GM23338 (cell line): ENCODE results near the gene METTL18. TPM values are rescaled to one million over a fixed set of nuclear protein-coding genes. Genes with fewer than 3 reads are reported as not detected.

Experiments used
- ATAC-seq: fragments of 200-7000 bp; cut with Tn5 transposase; 3 replicates; pipeline ENCODE4 v1.9.1; 2020
- DNase-seq: peaks from one replicate; pipeline ENCODE4 v3.0.0-alpha.2; 2015; ENCODE audit warnings: low spot score
- H2AFZ ChIP-seq: fragments of 200-600 bp; sonication (generic); 2 replicates; pipeline ENCODE4 v1.8.0; 2016; ENCODE audit warnings: antibody characterized with exemption, mild to moderate bottlenecking, moderate library complexity
- H3F3A ChIP-seq: fragments of 200-600 bp; sonication (generic); replicated peaks from 2 replicates; pipeline ENCODE4 v1.8.0; 2017; ENCODE audit warnings: antibody characterized with exemption, mixed run types, low read depth
- H3K27ac ChIP-seq: fragments of 200-600 bp; sonication (generic); 2 replicates; pipeline ENCODE4 v1.6.1; 2016; ENCODE audit warnings: low read depth
- H3K27me3 ChIP-seq: fragments of 200-600 bp; sonication (generic); 2 replicates; pipeline ENCODE4 v1.8.0; 2016; ENCODE audit warnings: mild to moderate bottlenecking, mixed run types, moderate library complexity; ENCODE audit not compliant: insufficient read depth
- H3K36me3 ChIP-seq: fragments of 200-600 bp; sonication (generic); 2 replicates; pipeline ENCODE4 v1.8.0; 2016; ENCODE audit warnings: mild to moderate bottlenecking; ENCODE audit not compliant: insufficient read depth
- H3K4me1 ChIP-seq: fragments of 200-600 bp; sonication (generic); 2 replicates; pipeline ENCODE4 v1.8.0; 2016; ENCODE audit warnings: mild to moderate bottlenecking, moderate library complexity; ENCODE audit not compliant: insufficient read depth
- H3K4me2 ChIP-seq: fragments of 200-600 bp; sonication (generic); 2 replicates; pipeline ENCODE4 v1.7.1; 2017; ENCODE audit warnings: mixed run types
- H3K4me3 ChIP-seq: fragments of 200-600 bp; sonication (generic); 2 replicates; pipeline ENCODE4 v1.6.1; 2016; ENCODE audit warnings: mixed run types
- H3K79me2 ChIP-seq: fragments of 200-600 bp; sonication (generic); replicated peaks from 2 replicates; pipeline ENCODE4 v1.8.0; 2017; ENCODE audit warnings: mild to moderate bottlenecking; ENCODE audit not compliant: insufficient read depth
- H3K9me2 ChIP-seq: fragments of 200-600 bp; sonication (generic); 2 replicates; pipeline ENCODE4 v1.8.0; 2017; ENCODE audit not compliant: insufficient read depth
- H4K20me1 ChIP-seq: fragments of 200-600 bp; sonication (generic); replicated peaks from 2 replicates; pipeline ENCODE4 v1.8.0; 2017; ENCODE audit warnings: mild to moderate bottlenecking; ENCODE audit not compliant: insufficient read depth
- H3K27ac Mint-ChIP-seq: 2 replicates; pipeline ENCODE4 v1.8.0; 2020; ENCODE audit warnings: inconsistent platforms, mild to moderate bottlenecking, moderate library complexity, mixed read lengths
- H3K27me3 Mint-ChIP-seq: 3 replicates; pipeline ENCODE4 v1.8.0; 2022; ENCODE audit warnings: low read depth, mild to moderate bottlenecking, moderate library complexity, mixed read lengths, inconsistent platforms; ENCODE audit not compliant: insufficient read depth, poor library complexity
- H3K36me3 Mint-ChIP-seq: 3 replicates; pipeline ENCODE4 v1.8.0; 2021; ENCODE audit warnings: low read depth, mild to moderate bottlenecking, inconsistent platforms, moderate library complexity, mixed read lengths
- H3K4me1 Mint-ChIP-seq: 3 replicates; pipeline ENCODE4 v1.8.0; 2020; ENCODE audit warnings: mild to moderate bottlenecking, inconsistent platforms, mixed read lengths
- H3K4me3 Mint-ChIP-seq: 3 replicates; pipeline ENCODE4 v1.8.0; 2021; ENCODE audit warnings: moderate library complexity, mild to moderate bottlenecking, inconsistent platforms, mixed read lengths
- H3K9me3 Mint-ChIP-seq: 3 replicates; pipeline ENCODE4 v1.8.0; 2020; ENCODE audit warnings: moderate library complexity, mild to moderate bottlenecking, inconsistent platforms, mixed read lengths
- CREB1 ChIP-seq: fragments of 250-450 bp; sonication (Bioruptor Pico); IDR thresholded peaks from 2 replicates; pipeline ENCODE4 v1.5.0; 2020; ENCODE audit warnings: low read depth, mild to moderate bottlenecking, moderate library complexity
- EZH2 ChIP-seq: fragments of 200-600 bp; sonication (generic); IDR thresholded peaks from one replicate; pipeline ENCODE4 v1.8.0; 2017; ENCODE audit warnings: antibody characterized with exemption, mild to moderate bottlenecking, low read depth; ENCODE audit not compliant: unreplicated experiment
- EZH2phosphoT487 ChIP-seq: fragments of 200-600 bp; sonication (generic); IDR thresholded peaks from one replicate; pipeline ENCODE4 v1.8.1; 2018; ENCODE audit warnings: antibody characterized with exemption; ENCODE audit not compliant: unreplicated experiment
- JUNB ChIP-seq: IDR thresholded peaks from one replicate; pipeline ENCODE4 v1.6.1; 2016; ENCODE audit warnings: antibody characterized with exemption; ENCODE audit not compliant: unreplicated experiment
- NANOG ChIP-seq: IDR thresholded peaks from 2 replicates; pipeline ENCODE4 v1.6.1; 2016; ENCODE audit warnings: antibody characterized with exemption, borderline replicate concordance
- POLR2AphosphoS5 ChIP-seq: IDR thresholded peaks from 2 replicates; pipeline ENCODE4 v1.6.1; 2016; ENCODE audit warnings: antibody characterized with exemption, low read depth
- STAT1 ChIP-seq: IDR thresholded peaks from one replicate; pipeline ENCODE4 v1.6.1; 2016; ENCODE audit warnings: antibody characterized with exemption; ENCODE audit not compliant: unreplicated experiment
- ZNF114 ChIP-seq: fragments of 250-450 bp; sonication (Bioruptor Pico); IDR thresholded peaks from 2 replicates; pipeline ENCODE4 v1.5.0; 2020; ENCODE audit warnings: mild to moderate bottlenecking, moderate library complexity
- ZNF331 ChIP-seq: fragments of 250-450 bp; sonication (Bioruptor Pico); IDR thresholded peaks from 2 replicates; pipeline ENCODE4 v1.5.0; 2020; ENCODE audit warnings: low read depth, mild to moderate bottlenecking, moderate library complexity
- polyA plus RNA-seq: library from polyadenylated mRNA; unstranded; fragments of >200 nt; fragmentation: Nextera tagmentation; extraction: Ambion mirVana; gene quantifications from 2 replicates; pipeline ENCODE4 v1.2.1, GENCODE V29; 2016
- total RNA-seq: library from RNA; depleted of rRNA; stranded (reverse); fragments of >200 nt; shearing (Covaris generic); gene quantifications from 2 replicates; pipeline ENCODE4 v1.2.3, GENCODE V29; 2014
- TF ChIP-seq, protein P1 (sequence below): fragments of 250-450 bp; sonication (Bioruptor Pico); IDR thresholded peaks from 2 replicates; pipeline ENCODE4 v1.5.0; 2020; ENCODE audit warnings: mild to moderate bottlenecking, moderate library complexity
- TF ChIP-seq, protein P2 (sequence below): IDR thresholded peaks from one replicate; pipeline ENCODE4 v1.6.1; 2018; ENCODE audit warnings: antibody characterized with exemption; ENCODE audit not compliant: unreplicated experiment
- TF ChIP-seq, protein P3 (sequence below), 2 experiments: fragments of 200-600 bp in 1 of 2; sonication (generic) in 1 of 2; conservative IDR thresholded peaks; 2 replicates each; pipeline versions ENCODE4 v1.5.1 to v1.6.1; 2016 to 2017; ENCODE audit warnings: antibody characterized with exemption in 2 of 2, low read depth in 2 of 2, mild to moderate bottlenecking in 2 of 2, moderate library complexity in 1 of 2
- TF ChIP-seq, protein P4 (sequence below): IDR thresholded peaks from 2 replicates; pipeline ENCODE4 v1.6.1; 2016; ENCODE audit warnings: antibody characterized with exemption

Gene METTL18
- total and polyA plus RNA-seq, 2 experiments from 2014 or later, result 9.9 to 13.6 TPM

DNA sequence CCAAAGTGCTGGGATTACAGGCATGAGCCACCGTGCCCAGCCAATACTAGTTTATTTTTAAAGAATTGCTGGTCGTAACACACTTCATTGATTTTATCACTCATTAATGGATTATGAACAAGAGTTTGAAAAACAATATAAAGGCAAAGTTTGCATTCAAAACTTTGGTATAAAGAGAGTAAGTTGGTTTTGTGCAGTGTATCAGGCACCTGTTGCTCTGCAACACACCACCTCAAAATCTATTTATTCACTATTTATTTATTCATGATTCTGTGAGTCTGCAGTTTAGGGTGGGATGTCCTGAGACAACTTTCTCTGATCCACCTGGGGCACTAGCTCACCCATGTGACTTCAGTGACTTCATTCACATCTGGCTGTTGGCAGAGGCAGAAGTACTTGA lies 10.2 kb upstream of the METTL18 start:
- ATAC-seq, result no peak
- DNase-seq, result no peak
- Histone ChIP-seq H3K9me2 (no peaks in the 10 kb centered on the region), H4K20me1 (0 out of 2 replicates have a peak, but pooled peaks cover 6% of the 10 kb centered on the region), H2AFZ (no peak overlapping the region), H3F3A (no peaks in the 10 kb centered on the region), H3K4me3 (no peak overlapping the region), H3K27ac (no peak overlapping the region), H3K4me2 (no peak overlapping the region), H3K79me2 (no peaks in the 10 kb centered on the region; the same call in 1 of the 2 replicates), H3K27me3 (no peaks in the 10 kb centered on the region), H3K4me1 (no peaks in the 10 kb centered on the region), H3K36me3 (peaks cover 14% of the 10 kb centered on the region; the same call in 1 of the 2 replicates)
- Mint-ChIP-seq H3K4me3 (no peak overlapping the region), H3K4me1 (no peaks in the 10 kb centered on the region), H3K27me3 (no peaks in the 10 kb centered on the region), H3K27ac (no peak overlapping the region), H3K9me3 (no peaks in the 10 kb centered on the region), H3K36me3 (peaks cover 37% of the 10 kb centered on the region)
- TF ChIP-seq, protein P1, sequence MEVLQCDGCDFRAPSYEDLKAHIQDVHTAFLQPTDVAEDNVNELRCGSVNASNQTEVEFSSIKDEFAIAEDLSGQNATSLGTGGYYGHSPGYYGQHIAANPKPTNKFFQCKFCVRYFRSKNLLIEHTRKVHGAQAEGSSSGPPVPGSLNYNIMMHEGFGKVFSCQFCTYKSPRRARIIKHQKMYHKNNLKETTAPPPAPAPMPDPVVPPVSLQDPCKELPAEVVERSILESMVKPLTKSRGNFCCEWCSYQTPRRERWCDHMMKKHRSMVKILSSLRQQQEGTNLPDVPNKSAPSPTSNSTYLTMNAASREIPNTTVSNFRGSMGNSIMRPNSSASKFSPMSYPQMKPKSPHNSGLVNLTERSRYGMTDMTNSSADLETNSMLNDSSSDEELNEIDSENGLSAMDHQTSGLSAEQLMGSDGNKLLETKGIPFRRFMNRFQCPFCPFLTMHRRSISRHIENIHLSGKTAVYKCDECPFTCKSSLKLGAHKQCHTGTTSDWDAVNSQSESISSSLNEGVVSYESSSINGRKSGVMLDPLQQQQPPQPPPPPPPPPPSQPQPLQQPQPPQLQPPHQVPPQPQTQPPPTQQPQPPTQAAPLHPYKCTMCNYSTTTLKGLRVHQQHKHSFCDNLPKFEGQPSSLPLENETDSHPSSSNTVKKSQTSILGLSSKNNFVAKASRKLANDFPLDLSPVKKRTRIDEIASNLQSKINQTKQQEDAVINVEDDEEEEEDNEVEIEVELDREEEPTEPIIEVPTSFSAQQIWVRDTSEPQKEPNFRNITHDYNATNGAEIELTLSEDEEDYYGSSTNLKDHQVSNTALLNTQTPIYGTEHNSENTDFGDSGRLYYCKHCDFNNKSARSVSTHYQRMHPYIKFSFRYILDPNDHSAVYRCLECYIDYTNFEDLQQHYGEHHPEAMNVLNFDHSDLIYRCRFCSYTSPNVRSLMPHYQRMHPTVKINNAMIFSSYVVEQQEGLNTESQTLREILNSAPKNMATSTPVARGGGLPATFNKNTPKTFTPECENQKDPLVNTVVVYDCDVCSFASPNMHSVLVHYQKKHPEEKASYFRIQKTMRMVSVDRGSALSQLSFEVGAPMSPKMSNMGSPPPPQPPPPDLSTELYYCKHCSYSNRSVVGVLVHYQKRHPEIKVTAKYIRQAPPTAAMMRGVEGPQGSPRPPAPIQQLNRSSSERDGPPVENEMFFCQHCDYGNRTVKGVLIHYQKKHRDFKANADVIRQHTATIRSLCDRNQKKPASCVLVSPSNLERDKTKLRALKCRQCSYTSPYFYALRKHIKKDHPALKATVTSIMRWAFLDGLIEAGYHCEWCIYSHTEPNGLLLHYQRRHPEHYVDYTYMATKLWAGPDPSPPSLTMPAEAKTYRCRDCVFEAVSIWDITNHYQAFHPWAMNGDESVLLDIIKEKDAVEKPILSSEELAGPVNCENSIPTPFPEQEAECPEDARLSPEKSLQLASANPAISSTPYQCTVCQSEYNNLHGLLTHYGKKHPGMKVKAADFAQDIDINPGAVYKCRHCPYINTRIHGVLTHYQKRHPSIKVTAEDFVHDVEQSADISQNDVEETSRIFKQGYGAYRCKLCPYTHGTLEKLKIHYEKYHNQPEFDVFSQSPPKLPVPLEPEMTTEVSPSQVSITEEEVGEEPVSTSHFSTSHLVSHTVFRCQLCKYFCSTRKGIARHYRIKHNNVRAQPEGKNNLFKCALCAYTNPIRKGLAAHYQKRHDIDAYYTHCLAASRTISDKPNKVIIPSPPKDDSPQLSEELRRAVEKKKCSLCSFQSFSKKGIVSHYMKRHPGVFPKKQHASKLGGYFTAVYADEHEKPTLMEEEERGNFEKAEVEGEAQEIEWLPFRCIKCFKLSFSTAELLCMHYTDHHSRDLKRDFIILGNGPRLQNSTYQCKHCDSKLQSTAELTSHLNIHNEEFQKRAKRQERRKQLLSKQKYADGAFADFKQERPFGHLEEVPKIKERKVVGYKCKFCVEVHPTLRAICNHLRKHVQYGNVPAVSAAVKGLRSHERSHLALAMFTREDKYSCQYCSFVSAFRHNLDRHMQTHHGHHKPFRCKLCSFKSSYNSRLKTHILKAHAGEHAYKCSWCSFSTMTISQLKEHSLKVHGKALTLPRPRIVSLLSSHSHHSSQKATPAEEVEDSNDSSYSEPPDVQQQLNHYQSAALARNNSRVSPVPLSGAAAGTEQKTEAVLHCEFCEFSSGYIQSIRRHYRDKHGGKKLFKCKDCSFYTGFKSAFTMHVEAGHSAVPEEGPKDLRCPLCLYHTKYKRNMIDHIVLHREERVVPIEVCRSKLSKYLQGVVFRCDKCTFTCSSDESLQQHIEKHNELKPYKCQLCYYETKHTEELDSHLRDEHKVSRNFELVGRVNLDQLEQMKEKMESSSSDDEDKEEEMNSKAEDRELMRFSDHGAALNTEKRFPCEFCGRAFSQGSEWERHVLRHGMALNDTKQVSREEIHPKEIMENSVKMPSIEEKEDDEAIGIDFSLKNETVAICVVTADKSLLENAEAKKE (CRISPR knock-in tag), result no peak
- TF ChIP-seq EZH2phosphoT487 (no peak), EZH2 (no peak), JUNB (no peak), STAT1 (no peak), NANOG (no peak), ZNF114 (CRISPR knock-in tag) (no peak), POLR2AphosphoS5 (no peak), ZNF331 (no peak), CREB1 (CRISPR knock-in tag) (no peak)
- TF ChIP-seq, protein P2, sequence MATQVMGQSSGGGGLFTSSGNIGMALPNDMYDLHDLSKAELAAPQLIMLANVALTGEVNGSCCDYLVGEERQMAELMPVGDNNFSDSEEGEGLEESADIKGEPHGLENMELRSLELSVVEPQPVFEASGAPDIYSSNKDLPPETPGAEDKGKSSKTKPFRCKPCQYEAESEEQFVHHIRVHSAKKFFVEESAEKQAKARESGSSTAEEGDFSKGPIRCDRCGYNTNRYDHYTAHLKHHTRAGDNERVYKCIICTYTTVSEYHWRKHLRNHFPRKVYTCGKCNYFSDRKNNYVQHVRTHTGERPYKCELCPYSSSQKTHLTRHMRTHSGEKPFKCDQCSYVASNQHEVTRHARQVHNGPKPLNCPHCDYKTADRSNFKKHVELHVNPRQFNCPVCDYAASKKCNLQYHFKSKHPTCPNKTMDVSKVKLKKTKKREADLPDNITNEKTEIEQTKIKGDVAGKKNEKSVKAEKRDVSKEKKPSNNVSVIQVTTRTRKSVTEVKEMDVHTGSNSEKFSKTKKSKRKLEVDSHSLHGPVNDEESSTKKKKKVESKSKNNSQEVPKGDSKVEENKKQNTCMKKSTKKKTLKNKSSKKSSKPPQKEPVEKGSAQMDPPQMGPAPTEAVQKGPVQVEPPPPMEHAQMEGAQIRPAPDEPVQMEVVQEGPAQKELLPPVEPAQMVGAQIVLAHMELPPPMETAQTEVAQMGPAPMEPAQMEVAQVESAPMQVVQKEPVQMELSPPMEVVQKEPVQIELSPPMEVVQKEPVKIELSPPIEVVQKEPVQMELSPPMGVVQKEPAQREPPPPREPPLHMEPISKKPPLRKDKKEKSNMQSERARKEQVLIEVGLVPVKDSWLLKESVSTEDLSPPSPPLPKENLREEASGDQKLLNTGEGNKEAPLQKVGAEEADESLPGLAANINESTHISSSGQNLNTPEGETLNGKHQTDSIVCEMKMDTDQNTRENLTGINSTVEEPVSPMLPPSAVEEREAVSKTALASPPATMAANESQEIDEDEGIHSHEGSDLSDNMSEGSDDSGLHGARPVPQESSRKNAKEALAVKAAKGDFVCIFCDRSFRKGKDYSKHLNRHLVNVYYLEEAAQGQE, result no peak
- TF ChIP-seq, protein P3, sequence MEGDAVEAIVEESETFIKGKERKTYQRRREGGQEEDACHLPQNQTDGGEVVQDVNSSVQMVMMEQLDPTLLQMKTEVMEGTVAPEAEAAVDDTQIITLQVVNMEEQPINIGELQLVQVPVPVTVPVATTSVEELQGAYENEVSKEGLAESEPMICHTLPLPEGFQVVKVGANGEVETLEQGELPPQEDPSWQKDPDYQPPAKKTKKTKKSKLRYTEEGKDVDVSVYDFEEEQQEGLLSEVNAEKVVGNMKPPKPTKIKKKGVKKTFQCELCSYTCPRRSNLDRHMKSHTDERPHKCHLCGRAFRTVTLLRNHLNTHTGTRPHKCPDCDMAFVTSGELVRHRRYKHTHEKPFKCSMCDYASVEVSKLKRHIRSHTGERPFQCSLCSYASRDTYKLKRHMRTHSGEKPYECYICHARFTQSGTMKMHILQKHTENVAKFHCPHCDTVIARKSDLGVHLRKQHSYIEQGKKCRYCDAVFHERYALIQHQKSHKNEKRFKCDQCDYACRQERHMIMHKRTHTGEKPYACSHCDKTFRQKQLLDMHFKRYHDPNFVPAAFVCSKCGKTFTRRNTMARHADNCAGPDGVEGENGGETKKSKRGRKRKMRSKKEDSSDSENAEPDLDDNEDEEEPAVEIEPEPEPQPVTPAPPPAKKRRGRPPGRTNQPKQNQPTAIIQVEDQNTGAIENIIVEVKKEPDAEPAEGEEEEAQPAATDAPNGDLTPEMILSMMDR (conservative IDR thresholded peaks at IDR 0.05; ENCODE audit: low read depth in 2 of 2), result no peak
- TF ChIP-seq, protein P4, sequence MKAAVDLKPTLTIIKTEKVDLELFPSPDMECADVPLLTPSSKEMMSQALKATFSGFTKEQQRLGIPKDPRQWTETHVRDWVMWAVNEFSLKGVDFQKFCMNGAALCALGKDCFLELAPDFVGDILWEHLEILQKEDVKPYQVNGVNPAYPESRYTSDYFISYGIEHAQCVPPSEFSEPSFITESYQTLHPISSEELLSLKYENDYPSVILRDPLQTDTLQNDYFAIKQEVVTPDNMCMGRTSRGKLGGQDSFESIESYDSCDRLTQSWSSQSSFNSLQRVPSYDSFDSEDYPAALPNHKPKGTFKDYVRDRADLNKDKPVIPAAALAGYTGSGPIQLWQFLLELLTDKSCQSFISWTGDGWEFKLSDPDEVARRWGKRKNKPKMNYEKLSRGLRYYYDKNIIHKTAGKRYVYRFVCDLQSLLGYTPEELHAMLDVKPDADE, result no peak
